K562 (cell line): ENCODE measurements around the gene CYS1. TPM values are rescaled to one million over a fixed set of nuclear protein-coding genes. Genes with fewer than 3 reads are reported as not detected.

Experiments
- ARHGAP35 ChIP-seq: fragments of 450-650 bp; IDR thresholded peaks from 2 replicates; pipeline ENCODE4 v1.6.1; 2018; ENCODE audit not compliant: partially characterized antibody
- ATF1 ChIP-seq, 2 experiments: fragments of 450-650 bp in 1 of 2; IDR thresholded peaks; 2 replicates each; pipeline ENCODE4 v1.6.1; 2016; ENCODE audit warnings: missing compliant biosample characterization in 1 of 2, missing genetic modification characterization in 1 of 2
- POLR2G ChIP-seq: fragments of 200-400 bp; formaldehyde crosslinking; IDR thresholded peaks from 2 replicates; pipeline ENCODE4 v1.6.1; 2017; ENCODE audit warnings: low read depth, mild to moderate bottlenecking, antibody characterized with exemption, low read length, moderate library complexity
- RB1 ChIP-seq: fragments of 450-650 bp; IDR thresholded peaks from 2 replicates; pipeline ENCODE4 v1.6.1; 2017; ENCODE audit warnings: low read depth, mild to moderate bottlenecking
- SRF ChIP-seq, 2 experiments: fragments of 250-450, 450-650 bp in 1 of 2; sonication (Bioruptor Pico) in 1 of 2; sonication (generic) in 1 of 2; formaldehyde crosslinking; IDR thresholded peaks; 2 replicates each; pipeline versions ENCODE4 v1.5.0 to v1.5.1; 2020 to 2022; ENCODE audit warnings: mild to moderate bottlenecking in 1 of 2, missing genetic modification reagents in 1 of 2
- TRIM24 ChIP-seq, 2 experiments: fragments of 450-650 bp; IDR thresholded peaks; 2 replicates each; pipeline ENCODE4 v1.6.1; 2016
- ZBTB40 ChIP-seq, 2 experiments: fragments of 450-650 bp in 1 of 2; sonication (generic) in 1 of 2; formaldehyde crosslinking in 1 of 2; IDR thresholded peaks; 2 replicates each; pipeline versions ENCODE4 v1.7.1 to v1.9.0; 2016 to 2022; ENCODE audit warnings: inconsistent platforms in 1 of 2, mild to moderate bottlenecking in 1 of 2, missing genetic modification reagents in 1 of 2
- polyA plus RNA-seq, 8 experiments: library from polyadenylated mRNA; depleted of rRNA in 4 of 8; stranded (reverse) in 5 of 8; unstranded in 3 of 8; fragments of >200 nt; fragmentation: Nextera tagmentation in 2 of 8; fragmentation: Illumina TruSeq in 1 of 8; extraction: Ambion mirVana in 2 of 8; extraction: Trizol in 1 of 8; gene quantifications; 2 replicates each; pipeline versions ENCODE4 v1.2.1 to v1.2.3, GENCODE V29; 2011 to 2014; ENCODE audit warnings: inconsistent platforms in 1 of 8, missing spikeins in 1 of 8
- total RNA-seq, 7 experiments: library from RNA; depleted of rRNA in 6 of 7; stranded (reverse); fragments of >200 nt in 6 of 7; fragmentation: Illumina TruSeq in 2 of 7; extraction: Trizol in 2 of 7; gene quantifications; 2 replicates each; pipeline versions ENCODE4 v1.2.1 to v1.2.3, GENCODE V29; 2011 to 2021; ENCODE audit warnings: low replicate concordance in 1 of 7
- TF ChIP-seq, protein P1 (sequence below), 2 experiments: fragments of 450-650 bp; formaldehyde crosslinking in 1 of 2; IDR thresholded peaks; 2 replicates each; pipeline versions ENCODE4 v1.4.0 to v1.6.1; 2014 to 2020; ENCODE audit warnings: mild to moderate bottlenecking in 2 of 2, borderline replicate concordance in 1 of 2, low read depth in 1 of 2

Gene CYS1
- total and polyA plus RNA-seq, 9 of the 15 experiments (the other 6 are each of a cell fraction or from before 2014, with no cell fraction given) = 0.11 to 0.13 TPM; not detected in 7

DNA sequence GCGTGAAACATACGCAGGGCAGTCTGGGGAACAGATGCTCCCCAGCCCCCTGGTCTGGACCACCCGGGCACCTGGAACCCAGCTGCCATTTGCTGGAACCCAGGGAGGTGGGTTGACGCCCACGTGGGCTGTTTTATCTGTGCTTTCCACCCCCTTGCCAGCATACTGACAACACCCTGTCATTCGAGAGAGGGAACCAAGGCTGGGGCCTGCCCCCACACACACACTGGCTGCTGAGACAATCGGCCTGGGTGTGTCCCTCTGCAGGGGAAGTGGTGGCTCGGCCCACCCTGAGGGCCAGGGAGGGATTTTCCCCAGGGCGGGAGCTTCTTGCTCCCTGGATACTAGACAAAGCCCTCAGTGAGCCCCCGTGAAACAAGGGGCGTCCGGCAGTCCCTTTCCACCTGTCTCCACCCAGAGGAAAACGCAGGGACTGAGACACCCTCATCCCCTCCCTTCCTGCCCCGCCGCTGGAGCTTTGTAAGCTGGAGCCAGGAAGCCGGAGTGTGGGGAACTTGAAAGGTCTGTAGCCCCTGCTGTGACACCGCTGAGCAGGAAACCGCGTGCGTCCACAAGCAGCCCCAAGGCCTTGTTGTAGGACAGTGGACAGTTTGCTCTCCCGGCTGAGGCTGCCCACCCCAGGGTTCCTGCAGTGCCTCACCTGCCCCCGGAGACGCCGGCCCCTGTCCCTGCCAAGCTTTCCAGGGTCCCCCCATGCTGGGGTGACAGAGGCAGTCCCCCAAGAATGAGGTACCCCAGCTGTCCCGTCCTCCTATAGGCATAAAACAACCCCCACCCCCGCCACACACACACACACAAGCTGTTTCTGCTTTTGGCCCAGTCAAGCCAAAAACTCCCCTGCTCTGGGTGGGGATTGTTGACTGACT lies 51.0 kb downstream of the CYS1 start (continued):
- 0 out of 2 replicates have a peak, but pooled peaks have one; percentile 50 for TF ChIP-seq ZBTB40 (IDR thresholded peaks at IDR 0.05)
- TF ChIP-seq ZBTB40 (CRISPR knock-in tag; IDR thresholded peaks at IDR 0.05) = no peak
- TF ChIP-seq, protein P1, sequence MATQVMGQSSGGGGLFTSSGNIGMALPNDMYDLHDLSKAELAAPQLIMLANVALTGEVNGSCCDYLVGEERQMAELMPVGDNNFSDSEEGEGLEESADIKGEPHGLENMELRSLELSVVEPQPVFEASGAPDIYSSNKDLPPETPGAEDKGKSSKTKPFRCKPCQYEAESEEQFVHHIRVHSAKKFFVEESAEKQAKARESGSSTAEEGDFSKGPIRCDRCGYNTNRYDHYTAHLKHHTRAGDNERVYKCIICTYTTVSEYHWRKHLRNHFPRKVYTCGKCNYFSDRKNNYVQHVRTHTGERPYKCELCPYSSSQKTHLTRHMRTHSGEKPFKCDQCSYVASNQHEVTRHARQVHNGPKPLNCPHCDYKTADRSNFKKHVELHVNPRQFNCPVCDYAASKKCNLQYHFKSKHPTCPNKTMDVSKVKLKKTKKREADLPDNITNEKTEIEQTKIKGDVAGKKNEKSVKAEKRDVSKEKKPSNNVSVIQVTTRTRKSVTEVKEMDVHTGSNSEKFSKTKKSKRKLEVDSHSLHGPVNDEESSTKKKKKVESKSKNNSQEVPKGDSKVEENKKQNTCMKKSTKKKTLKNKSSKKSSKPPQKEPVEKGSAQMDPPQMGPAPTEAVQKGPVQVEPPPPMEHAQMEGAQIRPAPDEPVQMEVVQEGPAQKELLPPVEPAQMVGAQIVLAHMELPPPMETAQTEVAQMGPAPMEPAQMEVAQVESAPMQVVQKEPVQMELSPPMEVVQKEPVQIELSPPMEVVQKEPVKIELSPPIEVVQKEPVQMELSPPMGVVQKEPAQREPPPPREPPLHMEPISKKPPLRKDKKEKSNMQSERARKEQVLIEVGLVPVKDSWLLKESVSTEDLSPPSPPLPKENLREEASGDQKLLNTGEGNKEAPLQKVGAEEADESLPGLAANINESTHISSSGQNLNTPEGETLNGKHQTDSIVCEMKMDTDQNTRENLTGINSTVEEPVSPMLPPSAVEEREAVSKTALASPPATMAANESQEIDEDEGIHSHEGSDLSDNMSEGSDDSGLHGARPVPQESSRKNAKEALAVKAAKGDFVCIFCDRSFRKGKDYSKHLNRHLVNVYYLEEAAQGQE (IDR thresholded peaks at IDR 0.05; ENCODE audit: borderline replicate concordance) = no peak
- TF ChIP-seq, protein P1 (CRISPR knock-in tag; IDR thresholded peaks at IDR 0.05; ENCODE audit: low read depth) = no peak
- peak in 1 of 2 experiments; percentile 64; a peak in 1 of 4 replicates for TF ChIP-seq SRF (CRISPR knock-in tag; IDR thresholded peaks at IDR 0.05)
- TF ChIP-seq ATF1 (CRISPR knock-in tag; IDR thresholded peaks at IDR 0.05) = no peak
- peak; percentile 20; the same call in 1 of the 2 replicates for TF ChIP-seq ATF1 (tag; IDR thresholded peaks at IDR 0.05)
- TF ChIP-seq RB1 = no peak
- TF ChIP-seq ARHGAP35 = no peak
- TF ChIP-seq POLR2G = peak; percentile 85
- TF ChIP-seq TRIM24 (IDR thresholded peaks at IDR 0.05) = 0 out of 4 replicates have a peak, but pooled peaks have one; percentile 15 to 25
